ENCODE results near the gene THSD4.

DNA sequence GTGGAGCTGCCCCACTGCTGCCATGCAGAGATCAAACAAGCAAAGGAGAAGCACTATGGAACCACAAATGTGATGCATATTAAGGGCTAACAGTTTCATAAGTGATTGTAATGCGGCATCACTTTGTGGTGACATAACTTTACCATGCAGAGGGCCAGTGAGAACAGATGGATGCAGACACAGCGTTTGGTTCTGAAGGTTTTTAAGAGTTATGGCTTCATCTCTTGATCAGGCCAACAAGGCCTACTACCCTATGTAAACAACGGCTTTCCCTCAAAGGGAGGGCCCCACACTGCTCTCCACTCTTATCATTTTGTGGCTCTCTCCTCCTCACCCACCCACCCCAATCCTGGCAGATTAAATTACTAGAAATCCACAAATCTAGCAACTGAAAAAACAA is 708.5 kb downstream of the THSD4 start:
- TF ChIP-seq CTCF (IDR thresholded peaks at IDR 0.05): no peak
- TF ChIP-seq POLR2A (IDR thresholded peaks at IDR 0.05): no peak

Measured in thyroid gland (tissue), 4 donors.